Stimulated activated CD8-positive, alpha-beta memory T cell treated with anti-CD3 and anti-CD28 coated beads, Interleukin-4, amount 100 ng/mL, for 24 hours (primary cell): Measurements from ENCODE around the gene TIPRL.

ENCODE experiments used
- DNase-seq: peaks from one replicate; pipeline ENCODE4 v3.0.0-alpha.2; 2020; ENCODE audit warnings: low read depth

The TIPRL gene

GRCh38 chr1:168216171-168216570, 37.4 kb downstream of the TIPRL start:
- no peak for DNase-seq

GRCh38 chr1:168217664-168218063, 38.9 kb downstream of the TIPRL start:
- DNase-seq = no peak

- DNase-seq = no peak
These were observed 39.9 kb downstream of the TIPRL start for GRCh38 chr1:168218658-168219057.

- no peak for DNase-seq
These were observed 41.7 kb downstream of the TIPRL start for GRCh38 chr1:168220470-168220871.

DNA sequence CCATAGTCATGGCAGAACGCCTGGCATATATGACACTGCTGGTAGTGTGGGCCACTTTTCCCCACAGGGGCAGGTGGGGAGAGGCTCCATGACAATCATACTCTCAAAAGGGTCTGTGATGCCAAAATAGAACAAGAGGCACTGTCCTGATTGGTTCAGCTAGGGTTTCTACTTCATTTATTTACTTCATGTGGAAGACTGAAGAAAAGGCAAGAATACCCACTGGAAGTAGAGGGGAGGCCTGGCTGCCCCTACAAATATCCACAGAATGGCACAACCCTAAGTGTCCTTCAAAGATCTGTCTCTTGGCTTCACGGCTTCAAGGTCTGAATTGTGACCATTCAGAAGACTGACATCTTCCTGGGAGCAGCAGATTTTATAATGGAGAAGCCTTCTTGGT, 42.5 kb downstream of the TIPRL start:
- DNase-seq = no peak

DNA sequence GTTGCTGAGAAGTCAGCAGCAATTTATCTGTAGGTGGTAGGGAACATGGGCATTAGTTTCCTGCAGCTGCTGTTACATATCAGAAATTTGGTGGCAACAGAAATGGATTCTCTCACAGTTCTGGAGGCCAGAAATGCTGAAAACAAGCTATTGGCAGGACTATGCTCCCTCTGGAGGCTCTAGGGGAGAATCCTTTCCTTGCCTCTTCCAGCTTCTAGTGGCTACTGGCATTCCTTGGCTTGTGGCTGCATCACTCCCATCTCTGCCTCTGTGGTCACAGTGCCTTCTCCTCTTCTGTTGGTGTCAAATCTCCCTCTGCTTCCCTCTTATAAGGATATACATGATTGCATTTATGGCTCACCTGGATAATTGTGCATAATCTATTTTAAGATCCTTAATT, 44.5 kb downstream of the TIPRL start:
- DNase-seq = no peak

DNA sequence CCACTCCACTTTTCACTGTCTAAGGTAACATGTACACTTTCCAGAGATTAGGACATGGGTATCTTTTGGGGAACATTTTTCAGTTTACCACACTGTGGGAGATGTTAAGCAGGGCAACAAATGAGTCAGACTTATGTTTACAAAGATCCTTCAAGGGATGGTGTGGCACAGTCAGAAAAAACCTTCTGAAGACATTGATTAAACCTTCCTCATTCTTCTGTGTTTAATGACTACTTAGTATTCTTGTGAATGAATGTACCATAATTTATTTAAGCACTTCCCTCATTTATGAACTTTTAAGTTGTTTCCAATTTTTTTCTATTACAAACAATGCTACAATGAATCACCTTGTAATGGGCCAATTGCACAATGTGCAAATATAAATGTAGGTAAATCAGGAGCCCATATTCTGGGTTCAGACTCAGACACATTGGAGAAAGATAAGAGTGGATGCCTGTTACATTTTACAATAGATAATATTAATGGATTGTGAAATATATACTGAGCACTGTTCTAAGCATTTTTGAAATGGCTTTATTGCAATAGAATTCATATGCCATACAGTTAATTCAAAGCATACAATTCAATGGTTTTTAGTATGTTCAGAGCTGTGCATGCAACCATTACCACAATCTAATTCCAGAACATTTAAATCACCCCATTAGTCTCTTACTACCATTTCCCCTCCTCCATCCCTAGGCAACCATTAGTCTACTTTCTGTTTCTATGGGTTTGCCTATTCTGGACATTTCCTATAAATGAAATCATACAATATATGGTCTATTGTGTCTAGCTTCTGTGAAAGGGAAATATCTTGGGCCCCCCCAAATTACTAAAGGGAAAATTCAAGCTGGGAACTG, 45.1 kb downstream of the TIPRL start:
- no peak for DNase-seq

- DNase-seq = no peak
These were observed 46.2 kb downstream of the TIPRL start for GRCh38 chr1:168224991-168225390.

- peak; percentile 70 for DNase-seq
These were observed 46.9 kb downstream of the TIPRL start, which contains the start of gene SFT2D2 for GRCh38 chr1:168225476-168226190. SFT2D2 (plus strand) TSS chr1:168226004; CDS start chr1:168226080, 76 bp downstream.

DNA sequence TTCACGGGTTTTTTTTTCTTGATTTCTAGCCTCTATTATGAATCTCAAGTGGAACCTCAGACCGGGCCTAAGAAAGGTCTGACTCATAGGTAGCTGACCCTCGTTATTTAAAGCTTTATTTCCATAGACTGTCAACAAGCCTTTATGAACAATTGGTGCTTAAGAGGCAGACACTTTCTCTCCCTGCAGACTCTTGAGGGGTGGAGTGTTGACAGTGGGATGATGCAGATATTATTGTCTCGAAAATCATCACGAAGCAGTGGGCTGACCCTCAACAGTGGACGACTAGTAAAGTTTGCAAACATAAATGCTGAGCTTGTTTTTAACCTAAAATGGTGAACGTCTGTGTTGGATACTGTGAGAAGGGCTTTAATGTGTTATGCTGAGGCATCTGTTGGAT, 48.9 kb downstream of the TIPRL start:
- no peak for DNase-seq

DNA sequence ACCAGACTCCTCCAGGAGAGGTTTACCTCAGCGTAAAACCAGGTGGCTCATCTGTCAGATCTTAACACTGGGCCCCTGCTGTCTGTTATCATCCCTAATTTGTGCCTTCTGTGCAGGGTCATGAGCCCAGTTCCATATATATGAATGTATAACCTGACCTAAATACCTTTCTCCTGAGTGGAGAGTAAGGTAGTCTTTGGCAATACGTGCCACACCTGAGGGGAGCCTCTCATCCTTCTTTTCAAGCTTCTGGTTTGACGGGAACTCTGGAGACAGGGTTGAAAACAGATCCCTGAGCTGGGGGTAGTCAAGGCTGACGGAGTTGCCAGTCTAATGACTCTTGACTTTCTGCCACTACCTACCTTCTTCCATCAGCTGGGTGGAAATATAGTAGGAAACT, 51.1 kb downstream of the TIPRL start:
- DNase-seq = no peak

GRCh38 chr1:168230709-168231108, 51.9 kb downstream of the TIPRL start:
- no peak for DNase-seq

DNA sequence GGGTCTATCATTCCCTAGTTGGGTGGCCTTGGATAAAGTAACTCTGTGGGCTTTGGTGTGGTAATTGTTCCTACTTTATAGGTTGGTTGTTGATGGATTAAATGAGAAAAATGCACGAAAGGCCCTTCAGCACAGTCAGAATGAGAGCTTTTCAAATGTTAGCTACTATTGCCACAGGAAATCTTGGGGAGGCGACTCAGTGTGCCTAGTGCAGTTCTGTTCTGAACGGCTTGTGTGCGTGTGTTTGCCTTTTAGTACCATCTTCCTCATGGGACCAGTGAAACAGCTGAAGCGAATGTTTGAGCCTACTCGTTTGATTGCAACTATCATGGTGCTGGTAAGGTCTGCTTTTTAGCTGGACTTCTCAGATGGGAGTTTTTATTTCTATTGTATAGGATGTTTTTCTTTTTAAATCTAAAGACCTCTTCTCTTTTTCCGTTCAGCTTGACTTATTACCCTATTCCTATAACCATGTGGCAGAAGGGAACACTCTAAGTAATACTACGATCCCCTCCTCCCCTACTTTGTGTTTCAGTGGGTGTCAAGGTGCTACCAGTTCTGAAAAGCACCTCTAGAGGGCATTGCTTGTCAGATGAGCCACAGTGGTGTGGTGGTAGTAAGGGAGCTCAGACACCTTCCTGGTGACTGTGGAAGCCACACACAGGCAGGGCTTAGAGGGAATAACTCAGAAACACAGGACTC, 56.2 kb downstream of the TIPRL start:
- DNase-seq = no peak

DNA sequence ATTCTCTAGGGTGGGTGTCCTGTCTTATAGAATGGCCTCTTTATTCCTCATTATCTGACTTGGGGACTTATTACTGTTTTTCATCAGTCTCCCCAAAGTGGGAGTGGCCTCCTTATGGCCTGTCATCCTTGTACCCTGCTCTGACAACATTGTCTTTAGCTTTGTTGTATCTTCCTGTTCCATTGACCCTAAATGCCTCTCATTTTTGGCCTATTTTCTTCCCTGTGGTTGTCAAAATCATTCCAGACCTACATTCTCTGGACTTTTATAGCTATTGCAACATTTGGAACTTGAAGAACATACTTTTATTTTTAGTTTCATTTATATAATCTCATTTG, 56.8 kb downstream of the TIPRL start:
- no peak for DNase-seq

- no peak for DNase-seq
These were observed 57.2 kb downstream of the TIPRL start for GRCh38 chr1:168235937-168236336.

GRCh38 chr1:168236836-168237611, 58.3 kb downstream of the TIPRL start:
- DNase-seq = no peak

DNA sequence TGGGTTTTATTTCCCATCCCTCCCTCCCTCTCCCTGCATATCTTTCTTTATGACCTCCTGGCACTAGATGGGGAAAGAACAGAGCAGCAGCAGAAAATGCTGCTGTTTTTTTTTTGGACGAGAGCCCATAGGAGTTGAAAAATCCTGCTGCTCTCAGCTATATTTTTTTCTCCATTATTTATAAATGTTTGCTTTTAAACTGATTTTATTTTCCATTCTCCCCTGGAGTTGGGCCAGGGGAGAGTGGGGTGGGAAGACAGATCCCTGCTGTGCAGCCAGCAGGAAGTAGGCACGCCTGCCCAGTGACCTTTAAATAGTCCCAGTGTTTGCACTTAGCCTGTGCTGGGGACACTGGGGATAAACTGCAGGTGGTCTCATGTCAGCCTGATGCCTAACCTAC, 64.4 kb downstream of the TIPRL start:
- DNase-seq = no peak

DNA sequence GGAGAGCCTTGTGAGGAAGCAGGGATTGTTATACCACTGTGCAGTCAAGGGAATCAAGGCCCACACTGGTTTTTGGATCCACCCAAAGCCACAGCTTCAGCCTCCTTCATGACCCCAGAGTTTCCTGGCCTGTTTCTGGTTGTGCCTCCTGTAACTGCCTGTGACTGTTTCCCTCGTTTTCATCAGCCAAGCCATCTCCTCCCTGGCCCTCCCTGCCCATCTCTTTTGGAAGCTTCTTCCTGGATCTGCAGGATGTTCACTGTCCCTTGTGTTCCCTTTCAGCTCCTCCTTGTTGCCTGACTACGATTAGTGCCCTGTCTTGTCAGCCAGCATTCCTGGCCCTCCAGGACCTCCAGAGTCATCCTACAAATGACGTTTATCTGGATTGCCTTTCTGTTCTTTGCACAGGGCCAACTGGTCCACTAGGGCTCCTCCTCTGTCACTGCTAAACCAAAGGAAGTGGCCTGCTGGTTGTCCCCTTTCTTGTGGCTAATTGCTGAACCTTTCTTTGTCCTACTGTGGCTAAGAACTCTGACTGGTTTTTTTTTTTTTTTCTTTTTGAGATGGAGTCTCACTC, 65.0 kb downstream of the TIPRL start:
- no peak for DNase-seq

DNA sequence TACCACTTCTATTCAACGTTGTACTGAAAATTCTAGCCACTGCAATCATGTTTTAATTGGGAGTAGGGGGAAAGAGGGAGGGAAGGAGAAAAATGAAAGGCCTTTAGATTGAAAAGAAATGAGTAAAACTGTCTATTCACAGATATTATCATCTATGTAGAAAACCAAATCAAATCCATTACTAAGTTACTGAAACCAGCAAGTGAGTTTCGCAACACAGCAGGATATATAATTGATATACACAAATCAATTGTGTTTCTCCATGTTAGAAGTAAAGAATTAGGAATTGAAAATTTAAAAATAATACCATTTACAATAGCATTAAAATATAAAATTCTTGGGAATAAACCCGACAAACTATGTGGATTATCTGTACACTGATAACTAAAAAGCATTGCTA, 66.3 kb downstream of the TIPRL start:
- no peak for DNase-seq

GRCh38 chr1:168246506-168246905, 67.7 kb downstream of the TIPRL start:
- DNase-seq = no peak
